ENCODE measurements around the gene SMTNL1. TPM values are rescaled to one million over a fixed set of nuclear protein-coding genes. Genes with fewer than 3 reads are reported as not detected.
"Not testable (repeated sequence)": the region's sequence is repeated elsewhere in the genome, so short reads cannot be mapped to it uniquely, and the experiment has no call there.

SMTNL1 gene
- total RNA-seq, 1 donor = not detected

DNA sequence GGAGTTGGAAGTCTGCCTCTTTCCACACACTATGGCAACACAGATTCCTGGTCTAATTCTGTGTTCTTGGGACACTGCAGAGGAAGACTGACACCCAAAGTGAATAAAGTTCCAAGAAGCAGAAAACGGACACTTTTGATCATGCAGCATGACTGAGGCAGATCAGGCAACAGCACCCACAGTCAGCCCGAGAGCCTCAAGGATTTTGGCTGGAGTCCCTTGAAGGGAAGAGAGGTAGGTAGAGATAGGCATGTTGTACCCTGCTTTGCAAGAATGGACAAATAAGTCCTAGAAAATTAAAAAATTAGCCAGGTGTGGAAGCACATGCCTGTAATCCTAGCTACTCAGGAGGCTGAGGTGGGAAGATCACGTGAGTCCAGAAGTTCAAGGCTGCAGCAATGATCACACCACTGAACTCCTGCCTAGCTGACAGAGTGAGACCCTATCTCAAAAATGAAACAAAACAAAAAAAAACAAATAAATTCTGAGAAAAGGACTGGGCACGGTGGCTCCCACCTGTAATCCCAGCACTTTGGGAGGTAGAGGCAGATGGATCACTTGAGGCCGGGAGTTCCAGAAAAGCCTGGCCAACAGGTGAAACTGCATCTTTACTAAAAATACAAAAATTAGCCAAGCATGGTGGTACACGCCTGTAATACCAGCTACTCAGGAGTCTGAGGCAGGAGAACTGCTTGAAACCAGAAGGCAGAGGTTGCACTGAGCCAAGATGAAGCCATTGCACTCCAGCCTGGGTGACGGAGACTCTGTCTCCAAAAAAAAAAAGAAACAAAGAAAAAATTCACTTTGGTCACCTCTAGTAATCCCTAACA, 28.8 kb upstream of the SMTNL1 start:
- DNase-seq (ENCODE audit: low read depth in 2 of 3, low spot score in 2 of 3) = no peak

DNA sequence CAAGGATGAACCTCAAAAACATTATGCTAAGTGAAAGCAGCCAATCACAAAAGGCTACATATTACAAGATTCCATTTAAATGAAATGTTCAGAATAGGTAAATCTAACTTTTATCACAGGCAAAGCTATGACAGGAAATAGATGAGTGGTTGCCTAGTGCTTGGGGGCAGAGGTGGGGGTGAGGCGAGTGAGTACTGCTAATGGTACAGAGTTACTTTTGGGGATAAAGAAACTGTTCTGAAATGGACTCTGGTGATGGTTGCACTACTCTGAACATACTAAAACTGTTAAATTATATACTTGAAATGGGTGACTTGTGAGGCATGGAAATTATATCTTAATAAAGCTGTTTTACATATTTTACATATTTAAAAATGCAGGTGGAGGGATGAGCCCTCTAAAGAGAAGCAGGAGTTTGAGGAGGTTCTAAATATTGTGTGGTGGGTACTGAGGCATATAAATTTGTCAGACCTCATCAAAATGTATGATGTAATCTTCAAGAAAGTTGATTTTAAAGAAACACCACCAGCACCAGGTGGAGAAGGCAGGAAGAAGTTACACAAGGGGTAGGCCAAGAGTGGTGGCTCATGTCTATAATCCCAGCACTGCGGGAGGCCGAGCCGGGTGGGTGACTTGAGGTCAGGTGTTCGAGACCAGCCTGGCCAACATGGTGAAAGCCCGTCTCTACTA, 25.5 kb upstream of the SMTNL1 start:
- DNase-seq (ENCODE audit: low read depth in 2 of 3, low spot score in 2 of 3) = no peak

DNA sequence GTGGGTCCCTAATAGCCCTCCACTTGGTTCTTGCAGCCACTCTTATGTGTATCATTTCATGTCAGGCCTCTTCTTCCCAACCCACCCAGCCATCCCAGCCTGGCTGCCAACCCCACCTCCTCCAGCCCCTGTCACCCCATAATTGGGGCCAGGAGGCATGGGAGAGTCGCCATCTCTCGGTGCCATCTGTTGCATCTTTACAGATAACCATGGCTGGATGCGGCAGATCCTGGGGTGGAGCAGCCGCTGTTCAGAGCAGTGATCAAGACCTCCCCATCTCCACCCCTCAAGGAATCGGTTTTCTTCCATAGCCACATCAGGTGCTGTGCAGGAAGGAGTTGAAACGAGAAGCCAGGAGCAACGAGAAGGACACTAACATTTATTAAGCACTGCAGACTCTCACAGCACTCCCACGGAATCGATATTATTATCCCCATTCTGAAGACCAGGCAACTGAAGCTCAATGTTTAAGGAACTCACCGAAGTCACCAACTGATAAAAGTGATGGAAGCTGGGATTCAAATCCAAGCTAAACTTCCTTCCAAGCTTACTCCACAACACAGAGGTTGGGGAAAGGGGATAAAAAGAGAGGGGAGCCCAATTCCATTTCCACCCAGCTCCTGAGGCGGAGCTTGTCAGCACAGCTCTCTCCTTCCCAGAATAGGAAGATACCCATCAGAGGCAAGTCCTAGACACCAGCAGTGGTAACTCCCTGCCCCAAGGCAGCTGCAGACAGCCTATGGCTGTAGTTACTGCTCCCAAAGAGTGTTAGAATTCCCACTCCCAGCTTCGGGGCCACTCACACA, 24.5 kb upstream of the SMTNL1 start:
- DNase-seq (ENCODE audit: low read depth in 2 of 3, low spot score in 2 of 3) = no peak

- DNase-seq (ENCODE audit: low read depth in 2 of 3, low spot score in 2 of 3) = no peak
Observed at GRCh38 chr11:57513452-57513795, 24.0 kb upstream of the SMTNL1 start.

- peak in 1 of 3 donors; percentile 47 for DNase-seq (ENCODE audit: low read depth in 2 of 3, low spot score in 2 of 3)
Observed at GRCh38 chr11:57513911-57514537, 23.4 kb upstream of the SMTNL1 start.

DNA sequence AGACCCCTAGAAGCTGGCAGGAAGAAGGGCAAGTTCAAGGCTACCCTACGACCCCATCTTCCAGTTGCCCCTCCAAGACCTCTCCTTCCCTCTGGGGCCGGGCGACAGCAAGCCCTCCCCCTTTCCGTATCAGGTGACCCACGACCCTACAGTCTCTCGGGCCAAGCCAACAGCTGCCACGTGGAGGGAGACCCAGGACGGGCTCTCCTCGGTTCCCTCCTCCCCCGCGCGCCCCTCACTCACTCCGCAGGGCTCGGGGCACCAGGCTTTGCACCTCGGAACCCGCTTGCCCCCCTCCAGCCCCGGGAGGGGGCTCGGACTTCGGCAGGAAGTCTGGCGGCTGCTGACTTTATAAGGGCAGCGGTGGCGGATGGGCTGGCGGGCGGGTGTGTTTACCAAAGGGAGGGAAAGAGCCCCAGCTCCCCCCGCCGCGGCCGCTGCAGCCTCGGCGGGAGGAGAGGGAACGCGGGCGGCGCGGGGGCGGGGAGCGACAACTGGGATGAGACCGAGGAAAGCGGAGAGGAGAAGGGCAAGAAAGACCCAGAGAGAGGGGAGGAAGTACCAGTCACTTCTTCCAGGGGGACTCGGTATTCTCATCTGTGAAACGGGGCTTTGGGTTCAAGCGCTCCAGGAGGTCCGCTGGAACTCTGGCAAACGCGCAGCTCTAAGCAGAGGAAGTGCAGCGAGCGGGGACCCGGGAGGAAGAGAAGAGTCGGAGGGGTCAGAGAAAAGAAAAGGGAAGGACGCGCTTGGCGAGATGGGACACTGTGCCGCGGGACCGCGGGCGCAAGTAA, 22.7 kb upstream of the SMTNL1 start:
- peak in 1 of 3 donors; percentile 45 for DNase-seq (ENCODE audit: low read depth in 2 of 3, low spot score in 2 of 3)

- peak in 1 of 3 donors; percentile 17 for DNase-seq (ENCODE audit: low read depth in 2 of 3, low spot score in 2 of 3)
Observed at GRCh38 chr11:57515332-57516060, 21.9 kb upstream of the SMTNL1 start, which contains the start of gene SLC43A1. TSS of gene SLC43A1 (minus strand) at chr11:57515702. CDS start at chr11:57514111, 1,591 bp downstream.

DNA sequence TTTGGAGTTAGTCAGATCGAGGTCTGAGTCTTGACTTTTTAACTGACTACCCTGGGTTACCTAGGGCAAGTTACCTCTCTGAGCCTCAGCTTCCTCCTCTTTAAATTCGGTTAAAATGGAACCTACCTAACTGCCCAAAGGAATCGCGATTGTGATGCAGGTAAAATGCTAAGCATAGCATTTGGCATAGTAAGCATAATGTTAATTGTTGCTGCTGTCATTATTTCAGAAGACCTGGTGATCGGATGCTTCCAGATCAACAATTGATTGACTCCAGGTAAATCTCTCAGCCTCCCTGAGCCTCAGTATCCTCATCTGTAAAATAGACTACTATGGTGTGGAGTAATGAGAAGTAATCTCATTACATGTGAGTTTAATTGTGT, 21.3 kb upstream of the SMTNL1 start:
- no peak for DNase-seq (ENCODE audit: low read depth in 2 of 3, low spot score in 2 of 3)

DNA sequence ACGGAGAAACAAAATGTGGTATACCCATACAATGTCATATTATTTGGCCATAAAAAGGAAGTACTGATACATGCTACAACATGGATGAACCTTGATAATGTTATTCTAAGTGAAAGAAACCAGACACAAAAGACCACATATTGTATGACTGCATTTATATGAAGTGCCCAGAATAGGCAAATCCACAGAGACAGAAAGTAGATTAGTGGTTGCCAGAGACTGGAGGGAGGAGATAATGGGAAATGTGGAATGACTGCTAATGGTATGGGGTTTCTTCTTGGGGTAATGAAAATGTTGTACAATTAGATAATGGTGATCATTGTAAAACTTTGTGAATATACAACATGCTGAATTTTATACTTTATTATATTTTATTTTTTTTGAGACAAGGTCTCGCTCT, 16.3 kb upstream of the SMTNL1 start:
- no peak for DNase-seq (ENCODE audit: low read depth in 2 of 3, low spot score in 2 of 3)

- no peak for DNase-seq (ENCODE audit: low read depth in 2 of 3, low spot score in 2 of 3)
Observed at GRCh38 chr11:57523419-57523818, 14.0 kb upstream of the SMTNL1 start.

GRCh38 chr11:57527056-57527631, 10.3 kb upstream of the SMTNL1 start:
- DNase-seq (ENCODE audit: low read depth in 2 of 3, low spot score in 2 of 3) = peak; percentile 54 to 65 (median 56)

DNA sequence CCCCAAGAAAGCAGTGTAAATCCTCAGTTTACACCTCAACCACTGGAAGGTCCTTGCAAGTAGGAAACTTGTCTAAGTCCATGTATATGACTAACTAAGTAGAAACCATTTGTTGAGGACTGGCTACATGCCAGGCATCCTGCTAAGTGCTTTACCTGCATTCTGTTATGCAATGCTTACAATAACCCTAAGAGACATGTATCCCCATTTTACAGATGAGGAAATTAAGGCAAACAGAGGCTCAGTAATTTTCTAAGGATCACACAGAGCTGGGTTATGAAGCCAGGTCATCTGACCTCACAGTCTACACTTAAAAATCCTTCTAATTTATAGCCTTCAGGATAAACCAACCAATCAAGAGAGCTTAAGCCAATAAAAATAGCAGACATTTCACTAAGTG, 8.4 kb upstream of the SMTNL1 start:
- no peak for DNase-seq (ENCODE audit: low read depth in 2 of 3, low spot score in 2 of 3)

GRCh38 chr11:57530215-57530595, 7.2 kb upstream of the SMTNL1 start:
- no peak for DNase-seq (ENCODE audit: low read depth in 2 of 3, low spot score in 2 of 3)

DNA sequence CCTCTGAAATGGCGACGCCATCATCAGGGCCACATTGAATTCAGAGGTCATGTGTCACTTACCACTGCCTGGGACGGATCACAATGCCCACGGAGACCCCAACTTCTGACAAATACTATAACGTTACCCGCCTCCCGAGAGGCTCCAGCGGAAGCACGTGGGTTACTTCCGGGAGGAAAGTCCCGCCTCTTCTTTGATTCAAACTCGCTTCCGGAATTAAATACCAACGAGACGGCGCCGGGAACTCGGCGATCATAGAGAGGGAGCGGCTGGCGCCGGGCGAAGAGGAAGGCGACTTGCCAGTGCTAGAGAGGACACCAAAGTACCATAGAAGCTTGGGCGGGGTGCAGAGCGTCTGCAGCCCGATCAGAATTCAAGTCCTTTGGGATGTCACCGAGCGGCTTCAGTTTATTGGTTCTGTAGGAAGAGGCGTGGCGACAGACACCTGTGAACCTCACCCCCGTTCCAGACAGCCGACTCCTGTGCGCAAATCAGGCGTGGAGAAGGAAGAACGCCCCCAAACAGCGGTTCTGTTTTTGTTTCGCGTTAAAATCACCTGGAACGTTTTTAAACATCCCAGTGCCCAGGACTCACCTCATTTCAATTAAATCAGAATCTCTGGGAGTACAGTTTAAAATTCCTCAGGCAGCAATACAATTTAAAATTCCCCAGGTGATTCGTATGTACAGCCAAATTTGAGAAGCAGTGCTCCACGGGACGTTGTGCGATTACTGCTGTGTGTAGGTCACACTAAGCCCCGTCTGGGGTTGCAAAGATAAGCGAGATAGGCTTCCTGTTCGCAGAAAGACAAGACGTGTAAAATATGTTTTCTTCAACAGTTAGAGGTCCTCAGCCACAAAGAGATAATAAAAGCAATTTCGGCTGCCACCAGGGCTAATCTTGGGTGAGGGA, 6.5 kb upstream of the SMTNL1 start, which contains the start of gene TIMM10:
Gene TIMM10, minus strand, starts transcription at position 159 of the 912 bp plus-strand sequence. CDS start 565 bp downstream, outside the sequence.
- peak; percentile 85 to 97 (median 96) for DNase-seq (ENCODE audit: low read depth in 2 of 3, low spot score in 2 of 3)

- not testable (repeated sequence) for DNase-seq (ENCODE audit: low read depth in 2 of 3, low spot score in 2 of 3)
Observed at GRCh38 chr11:57534449-57534848, 2.9 kb upstream of the SMTNL1 start.

DNA sequence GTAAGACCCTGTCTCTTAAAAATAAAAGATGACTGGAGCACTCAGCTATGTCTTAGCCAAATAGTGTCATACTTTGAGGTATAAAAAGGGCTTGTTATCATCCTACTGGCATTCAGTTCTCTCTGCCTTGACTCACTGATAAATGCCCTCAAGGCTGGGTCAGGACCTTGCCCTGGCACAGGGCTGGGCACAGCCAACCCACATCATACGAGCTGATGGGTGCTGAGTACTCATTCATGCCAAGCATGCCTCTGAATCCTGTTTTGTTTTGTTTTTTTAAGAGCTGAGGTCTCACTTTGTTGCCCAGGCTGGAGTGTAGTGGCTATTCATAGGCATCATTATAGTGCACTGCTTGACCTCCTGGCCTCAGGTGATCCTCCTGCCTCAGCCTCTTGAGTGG, 1.9 kb downstream of the SMTNL1 start:
- DNase-seq (ENCODE audit: low read depth in 2 of 3, low spot score in 2 of 3) = no peak

DNA sequence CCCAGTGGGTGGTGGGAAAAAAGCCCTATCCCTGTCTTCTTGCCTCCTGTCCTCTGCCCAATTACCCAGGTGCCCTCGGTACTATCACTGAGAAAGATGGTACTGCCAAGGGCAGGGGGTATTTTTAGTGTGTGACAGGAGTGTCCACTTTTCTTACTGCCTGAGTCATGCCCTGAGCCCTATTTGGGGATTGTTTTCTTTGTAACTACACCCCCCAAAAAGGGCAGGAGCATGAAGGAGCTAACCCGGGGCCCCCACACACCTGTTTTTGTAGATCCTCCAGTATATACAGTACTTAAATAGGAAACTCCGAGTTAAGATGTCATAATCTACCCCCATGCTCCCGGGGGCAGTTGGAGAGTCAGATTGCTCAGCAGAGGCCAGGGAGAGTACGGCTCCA, 3.8 kb downstream of the SMTNL1 start:
- DNase-seq (ENCODE audit: low read depth in 2 of 3, low spot score in 2 of 3) = no peak

GRCh38 chr11:57542582-57542981, 5.2 kb downstream of the SMTNL1 start:
- no peak for DNase-seq (ENCODE audit: low read depth in 2 of 3, low spot score in 2 of 3)
